ENCODE data around the gene OR2AG1.

- TF ChIP-seq ZNF585B (tag by site-specific recombination; IDR thresholded peaks at IDR 0.05) (no peak), CTCF (tag by site-specific recombination; IDR thresholded peaks at IDR 0.05) (no peak), ZNF423 (tag by site-specific recombination; IDR thresholded peaks at IDR 0.05) (no peak), ZNF366 (tag by site-specific recombination; conservative IDR thresholded peaks at IDR 0.05) (no peak), SETDB1 (IDR thresholded peaks at IDR 0.05; ENCODE audit: insufficient read length, low read length) (no peak), ZNF114 (tag by site-specific recombination; IDR thresholded peaks at IDR 0.05) (no peak), REST (tag by site-specific recombination; IDR thresholded peaks at IDR 0.05) (no peak), PRDM10 (tag by site-specific recombination; IDR thresholded peaks at IDR 0.05) (no peak), ZBTB10 (tag by site-specific recombination; IDR thresholded peaks at IDR 0.05) (no peak), ZNF610 (tag by site-specific recombination; IDR thresholded peaks at IDR 0.05; ENCODE audit: borderline replicate concordance) (no peak)
Measured at GRCh38 chr11:6834021-6834420, 51.2 kb downstream of the OR2AG1 start.

All from HEK293 (cell line).